Left forelimb (tissue), 1 donor: ENCODE measurements around the gene ACER2.

Experiments
- DNase-seq: peaks from one replicate; pipeline ENCODE4 v3.0.0-alpha.2; 2018; ENCODE audit warnings: low spot score

ACER2 gene

GRCh38 chr9:19486803-19487202 lies 78.0 kb downstream of the ACER2 start:
- no peak for DNase-seq

GRCh38 chr9:19488721-19489120 lies 79.9 kb downstream of the ACER2 start:
- DNase-seq: no peak

GRCh38 chr9:19490269-19490668 lies 81.5 kb downstream of the ACER2 start:
- DNase-seq: no peak

GRCh38 chr9:19490828-19491227 lies 82.0 kb downstream of the ACER2 start:
- DNase-seq: no peak

GRCh38 chr9:19492775-19493173 lies 84.0 kb downstream of the ACER2 start:
- DNase-seq: no peak

GRCh38 chr9:19493174-19493811 lies 84.5 kb downstream of the ACER2 start:
- DNase-seq: no peak

GRCh38 chr9:19493876-19494275 lies 85.1 kb downstream of the ACER2 start:
- DNase-seq: no peak

GRCh38 chr9:19495186-19496028 lies 86.6 kb downstream of the ACER2 start:
- no peak for DNase-seq

- no peak for DNase-seq
These were observed 87.7 kb downstream of the ACER2 start for GRCh38 chr9:19496321-19497050.

- no peak for DNase-seq
These were observed 88.5 kb downstream of the ACER2 start for GRCh38 chr9:19497276-19497675.

GRCh38 chr9:19498015-19498414 lies 89.2 kb downstream of the ACER2 start:
- no peak for DNase-seq
